Activated CD4-positive, CD25-positive, alpha-beta regulatory T cell treated with anti-CD3 and anti-CD28 coated beads, Interleukin-2, amount 50 U/mL, for 24 hours (primary cell): ENCODE data around the gene ZBTB45.
"Not testable (repeated sequence)": the region's sequence is repeated elsewhere in the genome, so short reads cannot be mapped to it uniquely, and the experiment has no call there.

Experiments used
- ATAC-seq, 2 donors: fragments of 150-1000 bp; cut with Tn5 transposase; one replicate each; pipeline ENCODE4 v1.10.0; 2021; ENCODE audit warnings: mild to moderate bottlenecking in 1 of 2, moderate library complexity in 1 of 2

The ZBTB45 gene

GRCh38 chr19:58554494-58555368, 35.1 kb upstream of the ZBTB45 start, which contains the start of gene CHMP2A:
CHMP2A (minus strand) TSS chr19:58555105; CDS start chr19:58554212, 893 bp downstream.
- peak; percentile 44 to 46 for ATAC-seq

- ATAC-seq, result no peak
Measured at GRCh38 chr19:58553799-58554493, 34.3 kb upstream of the ZBTB45 start.

GRCh38 chr19:58552655-58553054, 33.0 kb upstream of the ZBTB45 start:
- ATAC-seq, result no peak

- ATAC-seq, result no peak
Measured at GRCh38 chr19:58551577-58552471, 32.2 kb upstream of the ZBTB45 start.

- no peak for ATAC-seq
Measured at GRCh38 chr19:58551123-58551497, 31.5 kb upstream of the ZBTB45 start.

- ATAC-seq, result no peak
Measured at GRCh38 chr19:58550362-58551122, 30.9 kb upstream of the ZBTB45 start.

DNA sequence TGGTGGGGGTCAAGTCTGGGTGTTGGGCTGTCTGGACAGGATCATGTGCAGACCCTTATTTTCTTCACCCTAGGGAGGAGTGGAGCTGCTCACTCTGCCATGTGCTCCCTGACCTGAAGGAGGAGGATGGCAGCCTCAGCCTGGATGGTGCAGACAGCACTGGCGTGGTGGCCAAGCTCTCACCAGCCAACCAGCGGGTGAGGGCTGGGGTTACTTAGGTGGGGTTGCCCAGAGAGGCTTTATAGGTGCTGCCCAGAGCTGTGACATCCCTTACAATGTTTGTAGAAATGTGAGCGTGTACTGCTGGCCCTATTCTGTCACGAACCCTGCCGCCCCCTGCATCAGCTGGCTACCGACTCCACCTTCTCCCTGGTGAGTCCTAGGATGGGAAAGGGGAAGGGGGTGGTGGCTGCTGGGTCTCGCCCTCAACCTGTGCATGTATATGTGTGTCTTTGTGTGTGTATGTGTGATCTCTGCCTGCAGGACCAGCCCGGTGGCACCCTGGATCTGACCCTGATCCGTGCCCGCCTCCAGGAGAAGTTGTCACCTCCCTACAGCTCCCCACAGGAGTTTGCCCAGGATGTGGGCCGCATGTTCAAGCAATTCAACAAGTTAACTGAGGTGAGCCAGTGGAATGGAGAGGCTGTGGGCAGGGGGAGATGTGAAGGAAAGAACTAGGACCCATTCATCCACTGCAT, 30.2 kb upstream of the ZBTB45 start:
- no peak for ATAC-seq

- ATAC-seq, result no peak
Measured at GRCh38 chr19:58548859-58549663, 29.5 kb upstream of the ZBTB45 start.

DNA sequence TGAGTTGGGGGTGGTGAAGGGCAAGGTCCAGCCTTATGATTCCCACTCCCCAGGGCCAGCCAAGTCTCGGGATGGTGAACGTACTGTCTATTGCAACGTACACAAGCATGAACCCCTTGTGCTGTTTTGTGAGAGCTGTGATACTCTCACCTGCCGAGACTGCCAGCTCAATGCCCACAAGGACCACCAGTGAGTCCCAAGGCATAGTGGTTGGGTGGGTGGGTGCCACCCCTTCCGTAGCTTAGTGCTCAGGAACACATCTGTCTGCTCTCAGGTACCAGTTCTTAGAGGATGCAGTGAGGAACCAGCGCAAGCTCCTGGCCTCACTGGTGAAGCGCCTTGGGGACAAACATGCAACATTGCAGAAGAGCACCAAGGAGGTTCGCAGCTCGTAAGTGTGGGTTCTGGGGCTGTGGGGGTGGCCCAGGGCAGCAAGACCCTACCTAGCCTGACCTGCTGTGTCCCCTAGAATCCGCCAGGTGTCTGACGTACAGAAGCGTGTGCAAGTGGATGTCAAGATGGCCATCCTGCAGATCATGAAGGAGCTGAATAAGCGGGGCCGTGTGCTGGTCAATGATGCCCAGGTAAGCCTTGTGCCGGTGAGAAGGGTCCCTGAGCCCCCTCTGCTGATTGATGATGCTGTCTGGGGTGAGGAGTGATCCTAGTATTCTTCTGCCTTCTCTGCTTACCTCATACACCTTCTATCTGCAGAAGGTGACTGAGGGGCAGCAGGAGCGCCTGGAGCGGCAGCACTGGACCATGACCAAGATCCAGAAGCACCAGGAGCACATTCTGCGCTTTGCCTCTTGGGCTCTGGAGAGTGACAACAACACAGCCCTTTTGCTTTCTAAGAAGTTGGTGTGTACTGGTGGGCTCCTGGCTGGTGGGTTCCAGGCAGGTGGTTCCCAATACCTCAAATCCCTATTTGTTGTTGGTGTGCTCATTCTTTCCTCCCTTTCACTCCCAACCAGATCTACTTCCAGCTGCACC, 28.0 kb upstream of the ZBTB45 start:
- ATAC-seq, result no peak

- no peak for ATAC-seq
Measured at GRCh38 chr19:58546019-58546530, 26.5 kb upstream of the ZBTB45 start.

- no peak for ATAC-seq
Measured at GRCh38 chr19:58545286-58546018, 25.8 kb upstream of the ZBTB45 start.

GRCh38 chr19:58544591-58545285, 25.1 kb upstream of the ZBTB45 start:
- peak; percentile 30 to 38 for ATAC-seq

DNA sequence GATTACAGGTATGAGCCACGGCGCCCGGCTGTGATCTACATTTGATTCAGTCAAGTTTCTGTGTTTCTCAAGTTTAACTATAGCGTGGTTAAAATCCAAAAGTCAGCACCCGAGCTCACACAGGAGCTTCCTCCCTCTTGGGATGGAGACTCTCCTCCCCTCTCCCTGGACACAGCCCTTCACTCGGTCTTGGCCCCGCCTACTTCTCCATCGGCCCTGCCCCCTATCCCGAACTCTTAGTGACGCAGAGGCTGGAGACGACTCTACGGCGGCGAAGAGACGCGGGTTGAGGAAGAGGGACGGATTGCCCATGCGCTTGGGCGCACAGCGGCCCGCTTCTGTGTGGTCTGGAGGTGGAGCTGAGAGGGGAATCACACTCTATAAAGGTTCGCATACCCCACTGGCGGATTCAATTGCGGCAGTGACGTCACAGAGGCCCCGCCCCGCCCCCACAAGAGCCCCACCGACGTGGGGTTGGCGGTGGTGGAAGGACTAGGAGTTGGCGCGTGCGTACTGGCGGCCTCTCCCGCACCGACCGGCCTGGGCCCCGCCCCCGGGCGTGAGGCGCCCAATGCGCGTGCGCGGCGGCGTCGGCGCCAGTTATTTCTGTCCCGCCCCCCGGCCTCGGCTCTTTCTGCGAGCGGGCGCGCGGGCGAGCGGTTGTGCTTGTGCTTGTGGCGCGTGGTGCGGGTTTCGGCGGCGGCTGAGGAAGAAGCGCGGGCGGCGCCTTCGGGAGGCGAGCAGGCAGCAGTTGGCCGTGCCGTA, 24.4 kb upstream of the ZBTB45 start, which contains the start of gene TRIM28:
TRIM28 (plus strand) TSS at position 239 of the 765 bp plus-strand sequence. CDS start 694 bp downstream, outside the sequence.
- peak; percentile 97 for ATAC-seq

DNA sequence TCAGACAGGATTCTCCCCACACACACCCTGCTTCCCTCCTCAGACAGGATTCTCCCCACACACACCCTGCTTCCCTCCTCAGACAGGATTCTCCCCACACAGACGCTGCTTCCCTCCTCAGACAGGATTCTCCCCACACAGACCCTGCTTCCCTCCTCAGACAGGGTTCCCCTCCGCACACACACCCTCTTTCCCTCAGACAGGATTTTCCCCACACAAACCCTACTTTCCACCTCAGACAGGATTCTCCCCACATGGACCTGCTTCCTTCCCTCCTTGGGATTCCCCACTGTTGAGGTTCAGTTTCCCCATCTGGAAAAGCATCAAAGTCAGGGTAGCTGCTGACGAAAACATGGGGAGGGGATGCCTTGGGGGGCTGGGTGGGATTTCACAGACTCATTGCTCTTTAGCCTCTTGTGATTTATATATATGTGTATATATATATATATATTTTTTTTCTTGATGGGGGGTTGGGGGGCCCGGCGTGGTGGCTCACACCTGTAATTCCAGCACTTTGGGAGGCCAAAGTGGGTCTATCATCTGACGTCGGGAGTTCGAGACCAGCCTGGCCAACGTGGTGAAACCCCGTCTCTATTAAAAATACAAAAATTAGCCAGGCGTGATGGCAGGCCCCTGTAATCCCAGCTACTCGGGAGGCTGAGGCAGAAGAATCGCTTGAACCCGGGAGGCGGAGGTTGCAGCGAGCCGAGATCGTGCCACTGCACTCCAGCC, 23.2 kb upstream of the ZBTB45 start:
- not testable (repeated sequence) for ATAC-seq

- ATAC-seq, result not testable (repeated sequence)
Measured at GRCh38 chr19:58539169-58539559, 19.6 kb upstream of the ZBTB45 start.
